Left cardiac atrium (tissue), 4 donors: ENCODE data around the gene MBOAT1. TPM values are rescaled to one million over a fixed set of nuclear protein-coding genes. Genes with fewer than 3 reads are reported as not detected.
A peak's percentile ranks its signal among the peaks of the same experiment; 100 is the strongest.

Experiments used
- ATAC-seq, 2 donors: fragments of 200-7000 bp; cut with Tn5 transposase; one replicate each; pipeline ENCODE4 v1.9.1; 2020; ENCODE audit warnings: mild to moderate bottlenecking in 2 of 2, moderate library complexity in 2 of 2
- DNase-seq: peaks from one replicate; pipeline ENCODE4 v3.0.0-alpha.2; 2020
- intact Hi-C, 2 donors: fragments of 100-400 bp; cut with DNase I; formaldehyde crosslinking; loops; one replicate each; pipeline versions ENCODE4 v1.14.1 to v1.15.1; 2022 to 2023
- total RNA-seq, 2 donors: library from RNA; stranded (reverse); fragmentation: NEBNext Ultra II Directional; extraction: Animal tissue kit (Norgen Biotek cat#: 25700); gene quantifications; one replicate each; pipeline ENCODE4 v1.2.1, GENCODE V29; 2021
- donor health status: DM: no; HTN: yes; CAD: no.
- donor health status: DM: no; HTN: yes; CAD: no; lungs with severe emphysema.
- donor health status: DM: yes; HTN: yes; CAD: no.
- donor health status: Dilated cardiomyopathy.

The MBOAT1 gene
- total RNA-seq, 2 donors from 2014 or later = 5.1 to 6.1 TPM

- intact Hi-C loops = loop anchor here in 1 of 2 donors (10.0 kb wide), 1 partner anchor 90 kb away; the partner anchor contains the start of gene MBOAT1
- ATAC-seq = no peak
- DNase-seq = no peak
Measured at GRCh38 chr6:20124545-20124944, 87.7 kb downstream of the MBOAT1 start.

- peak in 1 of 2 donors; percentile 57 for ATAC-seq
- intact Hi-C loops = no loop called here
- DNase-seq = no peak
Measured at GRCh38 chr6:20119485-20119884, 92.8 kb downstream of the MBOAT1 start.

- ATAC-seq = peak in 1 of 2 donors; percentile 49
- DNase-seq = no peak
- intact Hi-C loops = no loop called here
Measured at GRCh38 chr6:20118892-20119291, 93.4 kb downstream of the MBOAT1 start.

- intact Hi-C loops = no loop called here
- ATAC-seq (no peak), DNase-seq (no peak)
Measured at GRCh38 chr6:20117474-20117873, 94.8 kb downstream of the MBOAT1 start.

- intact Hi-C loops = no loop called here
- no peak for ATAC-seq
Measured at GRCh38 chr6:20116792-20117191, 95.5 kb downstream of the MBOAT1 start.

GRCh38 chr6:20115246-20115980 lies 96.9 kb downstream of the MBOAT1 start:
- DNase-seq (no peak), ATAC-seq (no peak)
- intact Hi-C loops = no loop called here

More at GRCh38 chr6:20116792-20117191, 95.5 kb downstream of the MBOAT1 start:
- DNase-seq = no peak

- DNase-seq (no peak), ATAC-seq (no peak)
- intact Hi-C loops = no loop called here
Measured at GRCh38 chr6:20113649-20114224, 98.5 kb downstream of the MBOAT1 start.

GRCh38 chr6:20112841-20113240 lies 99.4 kb downstream of the MBOAT1 start:
- DNase-seq (no peak), ATAC-seq (no peak)
- intact Hi-C loops = no loop called here

GRCh38 chr6:20112241-20112640 lies 100.0 kb downstream of the MBOAT1 start:
- DNase-seq = no peak
- no peak for ATAC-seq
- intact Hi-C loops = no loop called here

GRCh38 chr6:20110478-20110877 lies 101.8 kb downstream of the MBOAT1 start:
- intact Hi-C loops = no loop called here
- no peak for ATAC-seq
- DNase-seq = no peak

GRCh38 chr6:20109526-20109925 lies 102.7 kb downstream of the MBOAT1 start:
- intact Hi-C loops = no loop called here
- ATAC-seq (no peak), DNase-seq (no peak)

- intact Hi-C loops = no loop called here
- ATAC-seq (no peak), DNase-seq (no peak)
Measured at GRCh38 chr6:20105838-20106237, 106.4 kb downstream of the MBOAT1 start.

GRCh38 chr6:20104696-20105095 lies 107.6 kb downstream of the MBOAT1 start:
- intact Hi-C loops = no loop called here
- no peak for ATAC-seq
- no peak for DNase-seq

GRCh38 chr6:20102397-20103073 lies 109.7 kb downstream of the MBOAT1 start:
- intact Hi-C loops = no loop called here
- ATAC-seq = no peak
- DNase-seq = no peak

- intact Hi-C loops = no loop called here
- no peak for ATAC-seq
- no peak for DNase-seq
Measured at GRCh38 chr6:20099156-20099555, 113.1 kb downstream of the MBOAT1 start.

GRCh38 chr6:20098267-20098876 lies 113.9 kb downstream of the MBOAT1 start:
- ATAC-seq (peak in 1 of 2 donors; percentile 32), DNase-seq (no peak)
- intact Hi-C loops = no loop called here

GRCh38 chr6:20096536-20096935 lies 115.7 kb downstream of the MBOAT1 start:
- ATAC-seq (no peak), DNase-seq (no peak)
- intact Hi-C loops = no loop called here

- no peak for ATAC-seq
- DNase-seq = no peak
- intact Hi-C loops = no loop called here
Measured at GRCh38 chr6:20095436-20095835, 116.8 kb downstream of the MBOAT1 start.

- intact Hi-C loops = loop anchor here in 1 of 2 donors (5.0 kb wide), 2 partner anchors 35 to 435 kb away; no protein-coding TSS in a partner anchor
- no peak for ATAC-seq
- DNase-seq = no peak
Measured at GRCh38 chr6:20092071-20092566, 120.2 kb downstream of the MBOAT1 start.

- ATAC-seq (no peak), DNase-seq (no peak)
- intact Hi-C loops = loop anchor here in 1 of 2 donors (5.0 kb wide), 1 partner anchor 325 kb away; no protein-coding TSS in a partner anchor
Measured at GRCh38 chr6:20086992-20087391, 125.3 kb downstream of the MBOAT1 start.
